GM04503 (cell line): ENCODE data around the gene HCN4.
"Not testable (repeated sequence)": the region's sequence is repeated elsewhere in the genome, so short reads cannot be mapped to it uniquely, and the experiment has no call there.

ENCODE experiments used
- DNase-seq: peaks from one replicate; pipeline ENCODE4 v3.0.0-alpha.2; 2012; ENCODE audit warnings: low read depth

HCN4 gene

DNA sequence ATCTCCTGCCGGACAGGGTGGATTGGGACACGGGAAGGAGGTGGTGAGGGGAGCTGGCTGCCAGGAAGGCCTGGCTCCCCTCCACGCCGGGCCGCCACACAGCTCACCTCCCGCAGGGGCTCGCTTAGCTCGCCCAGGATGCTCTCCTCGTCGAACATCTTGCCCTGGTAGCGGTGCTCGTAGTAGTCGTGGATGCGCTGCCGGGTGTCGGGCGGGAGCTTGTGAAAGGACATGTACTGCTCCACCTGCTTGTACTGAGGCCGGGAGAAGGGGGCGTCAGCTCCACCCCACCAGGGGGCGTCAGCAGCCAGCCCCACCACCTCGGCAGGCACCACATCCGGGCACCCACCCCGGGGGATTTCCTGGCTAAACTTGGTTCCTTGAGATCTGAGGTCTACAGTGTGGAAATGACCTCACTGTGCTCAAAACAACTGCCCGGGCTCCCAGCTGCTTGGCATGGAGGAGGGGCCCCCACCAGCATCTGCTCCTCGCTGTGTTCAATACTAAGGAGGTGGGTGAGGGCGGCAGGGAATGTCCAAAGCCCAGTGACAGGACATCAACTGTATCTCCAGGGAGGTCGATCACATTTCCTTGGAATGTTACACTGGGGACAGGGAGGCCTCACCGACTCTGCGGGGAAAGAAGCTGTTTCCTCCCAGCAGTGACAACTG, 43.4 kb downstream of the HCN4 start:
- no peak for DNase-seq

DNA sequence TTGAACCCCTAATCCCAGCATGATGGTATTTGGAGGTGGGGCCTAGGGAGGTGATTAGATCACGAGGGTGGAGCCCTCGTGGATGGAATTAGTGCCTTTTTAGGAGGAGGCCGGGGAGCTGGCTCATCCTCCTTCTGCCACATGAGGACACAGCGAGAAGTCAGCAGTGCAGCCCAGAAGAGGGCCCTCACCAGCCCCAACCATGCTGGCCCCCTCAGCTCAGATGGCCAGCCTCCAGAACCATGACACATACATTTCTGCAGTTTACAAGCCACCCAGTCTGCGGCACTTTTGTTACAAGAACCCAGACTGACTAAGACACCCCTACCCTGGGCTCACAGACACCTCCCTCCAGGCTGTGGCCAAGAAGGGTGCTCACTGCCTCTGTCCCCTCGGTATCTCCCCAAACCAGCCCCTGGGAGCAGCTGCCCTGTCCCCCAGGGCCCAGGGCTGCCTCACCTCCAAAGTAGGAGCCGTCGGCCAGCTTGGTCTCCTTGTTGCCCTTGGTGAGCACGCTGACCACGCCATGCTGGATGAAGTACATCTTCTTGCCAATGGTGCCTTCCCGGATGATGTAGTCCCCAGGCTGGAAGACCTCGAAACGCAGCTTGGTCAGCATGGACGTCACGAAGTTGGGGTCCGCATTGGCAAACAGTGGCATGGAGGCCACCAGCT, 44.1 kb downstream of the HCN4 start:
- DNase-seq: no peak

DNA sequence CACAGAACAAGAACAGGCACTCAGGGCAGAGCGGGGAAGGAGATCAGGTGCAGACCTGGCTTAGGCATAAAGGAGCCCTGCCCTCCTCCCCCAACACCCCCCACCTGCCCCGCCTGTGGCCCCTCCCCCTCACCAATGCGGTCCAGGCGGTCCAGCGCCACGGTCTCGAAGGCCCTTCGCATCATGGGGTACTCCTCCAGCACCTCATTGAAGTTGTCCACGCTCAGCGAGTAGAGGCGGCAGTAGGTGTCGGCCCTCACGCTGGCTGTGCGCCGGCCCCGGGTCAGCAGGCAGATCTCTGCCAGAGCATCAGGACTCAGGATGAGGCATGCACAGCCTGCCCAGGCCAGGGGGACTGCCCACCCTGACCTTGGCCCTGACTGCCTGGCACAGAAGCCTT, 44.8 kb downstream of the HCN4 start:
- no peak for DNase-seq

DNA sequence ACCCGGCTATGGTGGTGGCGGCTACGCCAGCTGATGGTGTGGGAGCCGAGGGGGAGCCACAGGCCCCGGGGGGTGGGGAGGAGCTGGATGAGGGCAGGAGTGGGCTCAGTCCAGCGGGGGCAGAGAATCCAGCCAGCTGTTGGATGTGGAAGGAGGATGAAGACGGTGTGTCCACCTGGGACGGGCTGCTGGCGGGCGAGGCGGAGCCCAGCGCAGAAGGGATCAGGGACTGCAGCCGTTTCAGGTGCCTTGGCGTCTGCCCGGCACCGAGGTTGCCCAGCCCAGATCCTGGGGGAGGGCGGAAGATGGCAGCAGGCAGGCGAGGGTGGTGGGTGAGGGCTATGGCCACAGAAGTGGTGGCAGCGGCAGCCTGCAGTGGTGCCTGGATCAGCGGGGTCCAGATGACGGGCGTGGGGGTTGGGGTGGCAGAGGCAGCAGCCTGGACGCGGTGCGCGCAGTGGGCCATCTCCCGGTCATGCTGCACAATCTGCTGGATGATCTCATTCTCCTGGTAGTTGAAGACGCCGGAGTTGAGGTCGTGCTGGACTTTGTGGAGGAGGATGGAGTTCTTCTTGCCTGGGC, 45.3 kb downstream of the HCN4 start:
- DNase-seq: no peak

DNA sequence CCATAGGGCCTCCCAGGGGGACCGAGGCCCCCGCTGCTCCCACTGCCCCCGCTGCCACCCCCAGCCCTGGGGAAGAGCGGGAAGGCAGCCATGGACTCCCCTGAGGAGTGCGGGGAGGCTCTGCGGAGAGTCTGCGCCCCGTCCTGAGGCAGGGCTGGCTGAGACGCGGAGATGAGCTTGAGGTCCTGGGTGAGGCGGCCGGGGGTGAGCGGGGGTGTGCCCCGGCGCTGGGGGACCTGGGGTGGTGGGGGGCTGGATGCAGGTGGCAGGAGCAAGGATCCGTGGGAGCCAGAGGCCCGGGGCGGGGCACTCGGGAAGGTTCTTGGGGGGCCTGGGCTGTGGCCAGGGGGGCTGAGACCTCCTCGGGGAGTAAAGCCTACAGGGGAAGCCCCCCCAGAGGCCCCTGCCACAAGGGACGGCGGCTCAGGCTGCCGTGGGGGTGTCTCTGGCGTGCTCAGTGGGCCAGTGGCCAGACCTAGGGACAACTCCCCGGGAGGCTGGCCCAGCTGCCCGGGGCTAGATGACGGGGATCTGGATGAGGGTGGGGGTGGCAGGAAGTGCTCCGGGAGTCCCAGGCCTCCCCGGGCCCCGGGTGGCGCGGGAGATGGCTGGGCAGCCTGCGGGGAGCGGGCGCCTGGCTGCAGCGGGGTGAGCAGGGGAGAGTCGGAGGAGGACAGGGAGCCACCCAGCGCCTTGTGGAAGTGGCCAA, 45.9 kb downstream of the HCN4 start:
- no peak for DNase-seq

DNA sequence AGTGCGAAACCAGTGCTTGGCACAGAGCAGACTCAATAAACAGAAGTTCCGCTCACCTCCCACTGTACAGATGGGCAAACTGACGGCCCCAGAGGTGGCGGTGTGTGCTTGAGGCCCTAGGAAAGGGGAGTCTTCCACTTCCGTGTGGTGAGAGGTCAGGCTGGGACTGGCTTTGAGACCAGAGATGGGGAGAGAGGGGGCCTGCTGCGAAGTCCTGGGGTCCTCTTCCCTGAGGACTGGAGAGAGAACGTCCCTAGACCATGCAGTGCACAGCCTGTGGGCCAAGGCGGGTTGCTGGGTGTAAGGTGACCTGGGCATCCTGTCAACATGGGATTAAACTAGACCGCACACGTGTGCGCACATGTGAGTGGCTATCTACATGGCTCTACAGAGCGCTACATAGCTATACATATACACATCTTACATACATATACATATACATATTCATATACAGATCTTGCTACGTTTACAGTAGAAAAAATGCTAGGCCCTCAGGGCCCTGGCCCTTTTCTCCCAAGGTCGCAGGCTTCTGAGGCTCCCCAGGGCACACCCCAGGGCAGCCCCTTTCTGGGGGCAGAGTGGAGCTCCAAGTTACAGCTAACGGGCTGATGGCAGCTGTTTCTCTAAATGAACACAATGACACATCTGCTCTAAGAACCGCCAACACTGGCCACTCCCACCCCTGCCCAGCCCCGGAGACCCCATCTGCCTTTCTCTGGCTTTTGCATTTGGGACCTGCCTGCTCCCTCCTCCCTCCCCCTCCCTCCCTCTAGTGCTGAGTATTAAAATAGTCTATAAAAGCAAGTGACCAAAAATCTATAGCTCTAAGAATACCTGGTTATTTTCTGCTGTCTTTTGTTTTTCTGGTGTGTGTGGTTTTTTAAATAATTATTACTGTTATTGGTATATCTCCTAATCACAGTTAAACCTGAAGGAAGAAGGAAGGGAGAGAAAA, 47.0 kb downstream of the HCN4 start:
- no peak for DNase-seq

DNA sequence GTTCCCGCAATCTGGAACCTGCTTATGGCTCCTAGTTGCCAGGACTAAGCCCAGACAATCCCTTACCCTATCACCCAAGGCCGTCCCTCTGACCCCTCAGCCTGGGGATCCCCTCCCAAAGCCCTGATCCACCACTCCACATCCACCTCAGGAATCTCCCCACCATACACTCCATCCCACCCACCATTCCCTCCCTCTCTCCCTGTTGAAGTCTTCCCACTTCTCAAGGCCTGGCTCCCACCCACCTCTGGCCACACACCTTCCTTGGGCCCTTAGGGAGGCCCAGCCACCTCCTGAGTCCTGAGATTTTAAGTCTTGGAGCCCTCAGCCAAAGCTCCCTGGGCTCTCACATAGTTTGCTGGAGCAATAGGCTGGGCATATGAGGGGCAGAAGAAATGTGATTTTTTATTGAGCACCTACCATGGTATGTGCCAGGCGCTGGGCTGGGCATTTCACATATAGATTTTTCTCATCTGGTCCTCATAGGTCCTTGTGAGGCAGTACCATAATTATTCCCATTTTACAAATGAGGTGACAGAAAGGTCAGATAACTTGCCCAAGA, 48.1 kb downstream of the HCN4 start:
- no peak for DNase-seq

DNA sequence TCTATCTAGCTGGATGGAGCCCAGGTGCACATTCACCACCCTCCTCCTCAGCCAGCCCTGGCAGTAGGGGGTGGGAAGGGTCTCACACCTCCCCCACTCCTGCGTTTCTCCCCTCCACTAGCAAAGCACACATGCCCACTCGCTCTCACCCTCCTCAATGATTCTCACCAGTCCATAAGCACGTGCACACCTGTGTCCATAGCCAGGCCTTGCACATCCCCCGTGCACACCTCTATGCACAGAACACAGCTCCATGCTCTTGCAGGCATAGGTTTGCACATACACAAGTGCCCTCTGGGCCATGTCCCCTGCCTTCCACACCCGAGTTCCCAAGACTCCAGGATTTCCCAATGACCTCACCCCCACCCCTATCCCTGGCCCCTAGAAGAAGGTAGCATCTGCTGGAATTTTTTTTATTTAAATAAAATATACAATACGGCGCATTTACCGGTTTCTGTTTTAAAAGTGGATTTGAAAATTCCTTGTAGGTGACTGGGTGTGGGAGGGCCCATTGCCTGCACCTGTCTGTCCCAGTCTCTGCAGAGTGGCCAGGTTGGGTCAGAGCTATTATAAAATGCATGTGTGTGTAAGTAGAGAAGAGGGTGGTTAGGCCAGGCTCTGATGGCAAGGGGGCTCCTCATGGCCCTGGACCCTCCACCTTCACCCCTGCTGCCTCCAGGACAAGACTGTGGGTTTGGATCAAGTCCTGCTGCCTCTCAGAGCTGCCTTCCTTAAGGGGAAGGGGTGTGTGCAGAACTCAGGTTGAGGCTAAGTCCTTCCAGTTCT, 49.1 kb downstream of the HCN4 start:
- no peak for DNase-seq

DNA sequence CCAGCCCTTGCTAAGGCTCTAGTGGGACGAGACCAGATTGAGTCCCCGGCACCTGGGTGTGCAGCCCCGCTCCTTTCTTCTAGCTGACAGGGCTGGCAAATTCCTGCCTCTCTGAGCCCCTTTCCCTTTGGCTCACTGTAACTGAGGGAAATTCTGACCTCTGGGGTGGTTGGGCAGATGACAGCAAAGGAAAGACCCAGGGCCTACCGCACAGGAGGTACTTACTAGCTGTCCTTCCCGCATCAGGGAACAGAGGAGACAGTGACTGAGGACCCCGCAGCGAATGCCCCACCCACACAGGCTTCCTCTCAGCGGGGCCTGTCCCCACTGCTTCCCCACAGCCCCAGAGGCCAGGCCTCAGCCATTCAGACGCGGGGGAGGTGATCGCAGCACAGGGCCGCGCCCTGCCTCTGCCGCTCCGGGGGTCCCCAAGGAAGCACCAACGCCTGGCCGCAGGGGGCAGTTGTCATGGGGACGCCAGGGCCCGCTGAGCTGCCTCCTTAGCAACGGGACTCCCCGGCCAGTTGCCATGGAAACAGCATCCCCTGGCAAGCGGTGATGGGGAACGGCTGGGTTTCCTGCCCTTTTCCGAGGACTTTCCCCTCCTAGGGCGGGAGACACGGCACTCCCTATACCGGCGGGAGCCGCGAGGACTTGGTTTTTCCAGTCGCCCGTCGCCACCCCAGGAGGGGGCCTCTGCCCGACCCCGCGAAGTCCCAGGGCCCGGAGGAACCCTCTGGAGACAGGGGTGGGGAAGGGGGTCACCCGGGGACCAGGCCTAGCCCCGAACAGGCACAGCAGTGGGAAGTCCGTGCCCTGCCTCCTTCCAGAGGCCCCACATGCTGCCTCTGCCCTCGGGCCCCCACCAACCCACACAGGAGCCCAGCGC, 50.1 kb downstream of the HCN4 start:
- DNase-seq: no peak

DNA sequence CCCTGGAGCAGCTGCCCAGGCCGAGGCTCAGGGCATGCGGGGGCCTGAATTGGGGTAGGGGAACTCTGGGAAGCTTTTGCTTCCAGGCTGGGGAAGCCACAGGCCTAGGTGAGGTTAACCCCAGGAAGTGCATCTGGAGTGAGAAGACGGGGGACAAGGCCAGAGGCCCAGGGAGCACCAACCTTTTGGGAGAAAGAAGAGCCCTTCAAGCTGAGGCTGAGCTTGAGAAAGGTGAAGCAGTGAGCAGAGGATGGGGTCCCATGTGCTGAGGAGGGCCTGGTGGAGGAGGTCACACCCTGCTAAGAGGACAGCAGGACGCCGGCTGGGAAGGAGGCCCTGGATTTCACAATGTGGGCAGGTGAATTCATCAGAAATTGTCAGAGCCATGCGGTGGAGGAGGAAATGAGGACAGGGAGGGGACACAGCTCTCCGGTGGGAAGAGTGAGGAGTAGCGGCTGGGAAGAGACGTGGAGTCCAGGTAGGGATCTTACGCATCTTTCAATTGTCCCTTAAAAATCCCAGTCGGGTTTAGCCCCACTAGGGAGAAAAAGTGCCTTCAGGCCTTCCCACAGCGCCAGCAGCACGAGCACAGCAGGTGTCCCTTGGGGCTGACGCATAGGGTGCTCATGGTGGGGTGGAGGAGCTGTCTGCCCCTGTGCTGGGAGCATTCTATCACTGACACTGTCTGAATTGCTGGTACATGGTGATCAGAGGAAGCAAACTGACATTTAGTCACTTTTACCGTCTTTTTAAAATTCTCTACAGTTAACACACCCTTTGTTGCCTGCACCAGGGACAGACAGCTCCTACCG, 50.9 kb downstream of the HCN4 start:
- no peak for DNase-seq

DNA sequence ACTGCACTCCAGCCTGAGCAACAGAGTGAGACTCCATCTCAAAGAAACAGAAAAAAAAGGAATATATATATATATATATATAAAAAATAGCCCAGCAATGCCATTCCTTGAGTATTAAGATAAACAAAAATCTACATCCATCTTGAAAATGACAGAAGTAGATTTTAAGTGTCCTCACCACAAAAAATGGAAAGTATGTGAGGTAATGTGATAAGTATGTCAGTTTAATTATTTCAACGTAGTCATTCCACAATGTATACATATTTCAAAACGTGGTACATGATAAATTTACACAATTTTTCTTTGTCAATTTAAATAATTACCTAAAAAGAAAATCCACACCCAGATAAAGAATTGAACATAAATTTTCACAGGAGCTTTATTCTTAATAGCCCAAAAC, 54.9 kb downstream of the HCN4 start:
- no peak for DNase-seq

DNA sequence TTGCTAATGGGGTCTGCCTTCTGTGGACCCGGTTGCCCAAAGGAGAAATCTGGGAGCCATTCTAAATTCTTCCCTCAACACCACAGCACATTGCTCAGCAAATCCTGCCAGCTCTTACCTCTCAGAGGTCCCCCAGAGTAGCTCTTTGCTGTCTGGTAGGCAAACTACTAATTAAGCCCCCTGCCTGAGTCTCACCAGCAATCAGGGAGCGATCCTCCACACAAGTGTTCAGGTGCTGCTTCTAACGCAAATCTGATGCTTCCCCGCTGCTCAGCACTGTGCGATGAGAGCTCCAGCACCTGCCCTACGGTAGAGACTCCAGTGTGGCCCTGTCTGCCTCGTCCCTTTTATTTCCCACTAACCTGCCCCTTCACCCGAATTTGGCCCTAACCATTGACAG, 60.5 kb downstream of the HCN4 start:
- DNase-seq: no peak

DNA sequence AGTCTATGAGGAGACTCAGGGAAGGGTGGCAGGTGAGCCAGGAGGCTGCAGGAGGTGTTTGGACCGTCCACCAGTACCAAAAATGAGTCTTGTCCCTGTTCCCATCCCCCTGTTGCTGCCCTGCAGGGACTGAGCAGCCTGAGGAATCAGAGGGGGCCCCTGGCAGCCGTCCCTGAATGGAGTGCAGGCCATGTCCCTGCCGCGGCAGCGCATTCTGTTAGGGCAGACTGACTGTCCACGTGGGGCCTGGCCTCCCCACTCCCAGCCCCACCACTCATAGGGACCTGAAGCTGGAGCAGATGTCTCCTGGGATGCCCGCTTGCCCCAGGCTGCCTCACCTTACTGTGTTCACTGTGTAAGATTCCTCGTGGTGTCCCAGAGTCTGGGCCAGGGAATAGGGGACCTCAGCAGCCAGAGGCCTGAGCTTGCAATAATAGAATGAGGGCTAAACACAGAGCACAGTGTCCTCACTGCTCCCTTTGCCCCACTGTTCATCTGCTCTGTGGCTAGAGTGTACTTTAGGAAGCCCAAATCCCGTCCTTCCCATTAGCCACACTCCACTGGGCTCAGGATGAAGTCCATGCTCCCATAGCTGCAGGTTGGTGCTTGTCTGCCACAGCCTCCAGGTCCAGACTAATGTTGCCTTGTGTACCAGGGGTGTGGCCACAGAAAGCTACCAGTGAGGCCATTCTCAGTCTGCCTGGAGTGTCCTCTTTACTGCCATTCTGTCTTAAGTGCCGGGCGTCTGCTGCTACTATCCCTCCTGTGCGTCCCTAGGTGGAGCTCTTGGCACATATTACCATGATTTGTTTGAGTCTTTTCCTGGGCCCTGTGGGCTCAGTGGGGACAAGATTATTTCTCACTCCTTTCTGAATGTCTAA, 63.2 kb downstream of the HCN4 start:
- DNase-seq: no peak

DNA sequence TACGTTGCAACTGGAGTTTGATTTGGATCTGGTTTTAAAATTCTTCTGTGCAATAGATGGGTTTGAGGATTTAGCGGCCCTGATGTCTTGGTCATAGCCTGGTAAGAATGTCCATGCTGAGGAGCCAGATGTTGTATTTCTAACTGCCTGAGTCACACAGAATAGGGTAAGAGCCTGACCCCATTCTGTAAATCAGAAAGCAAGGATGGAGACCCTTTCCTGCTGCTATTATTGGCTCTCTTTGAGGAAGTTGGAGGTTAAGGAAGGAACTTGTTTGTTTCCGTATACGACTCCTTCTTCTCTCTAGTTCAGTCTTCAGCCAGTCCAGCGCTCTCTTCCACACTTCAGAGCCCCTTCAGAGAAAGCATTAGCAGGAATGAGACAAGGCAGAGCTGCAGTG, 65.1 kb downstream of the HCN4 start:
- no peak for DNase-seq

DNA sequence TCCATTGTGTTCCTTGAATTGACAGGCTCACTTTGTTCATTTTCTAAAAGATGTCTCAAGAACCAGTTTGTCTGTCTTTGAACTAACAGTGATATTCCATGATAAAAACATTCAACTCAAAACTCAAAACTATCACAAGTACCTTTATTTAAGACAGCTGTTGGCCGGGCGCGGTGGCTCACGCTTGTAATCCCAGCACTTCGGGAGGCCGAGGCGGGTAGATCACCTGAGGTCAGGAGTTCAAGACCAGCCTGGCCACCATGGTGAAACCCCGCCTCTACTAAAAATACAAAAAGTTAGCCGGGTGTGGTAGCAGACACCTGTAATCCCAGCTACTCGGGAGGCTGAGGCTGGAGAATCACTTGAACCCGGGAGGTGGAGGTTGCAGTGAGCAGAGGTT, 68.5 kb downstream of the HCN4 start:
- DNase-seq: not testable (repeated sequence)

DNA sequence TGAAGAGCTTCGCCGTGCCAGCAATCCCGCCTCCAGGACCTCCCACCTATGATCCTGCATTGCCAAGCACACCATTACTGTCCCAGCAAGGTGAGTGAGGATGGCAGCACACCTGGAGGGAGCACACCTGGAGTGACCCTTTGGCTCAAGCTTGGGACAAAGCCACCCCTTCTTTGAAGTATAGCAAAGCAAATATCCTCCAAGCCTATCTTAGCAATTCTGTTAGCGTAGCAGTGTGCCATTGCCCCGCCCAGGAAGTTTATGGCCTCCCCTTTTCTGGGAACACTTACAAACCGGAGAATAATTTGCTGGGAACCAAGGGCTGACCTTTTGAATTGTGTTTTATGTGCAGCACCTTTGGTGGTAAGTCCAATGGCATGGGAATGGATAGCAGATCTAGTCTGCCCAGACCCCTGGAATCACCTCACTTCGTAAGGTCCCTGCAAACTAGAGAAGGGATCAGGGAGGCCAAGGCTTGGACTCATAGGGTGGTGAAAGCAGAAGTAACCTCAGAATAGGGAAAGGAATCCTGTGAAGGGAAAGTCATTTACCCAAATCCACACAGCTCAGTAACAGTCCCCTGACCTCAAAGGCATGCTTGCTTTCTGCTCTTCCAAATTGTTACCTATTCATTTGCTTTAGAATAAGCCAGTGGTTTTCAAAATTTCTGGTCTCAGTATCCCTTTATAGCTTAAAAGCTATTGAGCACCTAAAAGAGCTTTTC, 70.1 kb downstream of the HCN4 start:
- DNase-seq: no peak
